HG02840 (cell line): Measurements from ENCODE around the gene BCO2.

Experiments
- ATAC-seq: cut with Tn5 transposase; IDR thresholded peaks from one replicate; pipeline ENCODE4 v1.9.1; 2021; ENCODE audit warnings: mild to moderate bottlenecking, moderate library complexity, moderate number of reproducible peaks; ENCODE audit not compliant: unreplicated experiment, low FRiP score

Gene BCO2

DNA sequence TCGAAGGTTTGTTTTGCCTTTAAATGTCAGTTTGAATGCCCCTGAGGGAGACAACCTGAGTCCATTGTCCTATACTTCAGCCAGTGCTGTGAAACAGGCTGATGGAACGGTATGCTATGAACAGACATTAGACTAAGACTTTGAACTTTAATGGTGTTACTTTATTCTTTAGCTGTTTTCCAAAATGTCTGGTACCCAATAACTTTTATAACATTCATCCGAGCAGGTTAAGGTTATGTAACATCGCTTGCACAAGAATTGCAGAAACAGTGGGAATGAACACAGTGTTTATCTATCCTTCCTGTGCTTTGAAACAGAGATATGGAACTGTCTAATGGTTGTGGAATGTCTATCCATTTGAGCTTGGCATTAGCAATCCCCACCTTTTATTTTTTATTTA is 38.4 kb downstream of the BCO2 start:
- ATAC-seq, result no peak

DNA sequence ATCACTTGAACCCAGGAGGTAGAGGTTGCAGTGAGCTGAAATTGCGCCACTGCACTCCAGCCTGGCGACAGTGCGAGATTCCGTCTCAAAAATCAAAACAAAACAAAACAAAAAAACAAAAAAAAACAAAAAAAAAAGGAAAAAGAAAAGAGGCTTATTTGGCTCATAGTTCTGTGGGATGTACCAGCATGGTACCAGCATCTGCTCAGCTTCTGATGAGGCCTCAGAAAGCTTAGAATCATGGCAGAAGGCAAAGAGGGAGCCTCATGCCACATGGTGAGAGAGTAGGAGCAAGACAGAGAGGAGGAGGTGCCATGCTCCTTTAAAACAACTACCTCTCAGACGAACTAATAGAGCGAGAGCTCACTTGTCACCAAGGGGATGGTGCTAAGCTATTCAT is 40.3 kb downstream of the BCO2 start:
- ATAC-seq, result no peak

- ATAC-seq, result no peak
These were observed 41.3 kb downstream of the BCO2 start for GRCh38 chr11:112216561-112217105.

- ATAC-seq, result peak; percentile 84
These were observed 44.3 kb downstream of the BCO2 start for GRCh38 chr11:112219476-112220232.

DNA sequence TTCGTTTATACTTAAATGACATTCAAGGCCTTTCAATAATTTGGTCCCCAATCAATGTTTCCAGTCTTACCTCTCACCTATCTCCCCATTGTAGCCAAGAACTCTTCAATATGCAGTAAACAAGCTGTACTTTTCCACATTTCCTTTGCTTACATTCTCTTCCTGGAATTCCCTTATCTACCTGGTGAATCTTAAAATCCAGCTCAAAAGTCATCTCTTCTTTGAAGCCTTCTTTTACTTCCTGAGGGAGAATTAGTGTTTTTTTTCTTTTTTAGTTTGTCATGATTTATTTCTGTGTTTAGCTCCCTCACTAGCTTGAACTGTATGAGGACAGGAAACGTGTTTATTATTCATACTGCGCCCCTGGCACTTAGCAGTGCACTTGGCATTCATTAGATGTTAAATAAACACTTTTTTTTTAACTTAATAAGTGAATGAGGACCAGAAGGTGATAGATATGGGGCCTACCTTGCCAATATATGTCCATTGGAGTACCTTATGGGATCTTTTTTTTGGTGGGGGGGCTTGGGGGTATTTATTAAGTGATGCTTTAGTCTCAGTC is 46.0 kb downstream of the BCO2 start:
- ATAC-seq, result no peak

DNA sequence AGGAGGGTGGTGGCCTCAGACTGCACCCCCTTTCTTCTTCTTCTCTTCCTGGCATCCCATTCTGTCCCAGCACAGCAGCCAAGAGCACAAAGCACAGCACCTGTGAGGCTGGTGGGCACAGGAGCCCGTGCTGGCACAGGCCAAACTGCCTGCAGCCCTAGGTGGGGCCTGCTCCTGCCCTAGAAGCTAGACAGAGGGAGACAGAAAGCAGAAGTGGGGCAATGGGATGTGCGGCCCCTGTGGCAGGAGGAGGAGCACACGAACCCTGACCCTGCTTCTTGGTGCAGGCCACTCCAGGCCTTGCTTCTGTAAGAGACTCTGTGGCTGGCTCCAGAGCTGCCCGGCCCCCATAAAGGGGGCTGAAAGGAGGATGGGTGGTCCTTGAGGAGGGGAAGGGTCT is 47.0 kb downstream of the BCO2 start:
- ATAC-seq, result no peak

DNA sequence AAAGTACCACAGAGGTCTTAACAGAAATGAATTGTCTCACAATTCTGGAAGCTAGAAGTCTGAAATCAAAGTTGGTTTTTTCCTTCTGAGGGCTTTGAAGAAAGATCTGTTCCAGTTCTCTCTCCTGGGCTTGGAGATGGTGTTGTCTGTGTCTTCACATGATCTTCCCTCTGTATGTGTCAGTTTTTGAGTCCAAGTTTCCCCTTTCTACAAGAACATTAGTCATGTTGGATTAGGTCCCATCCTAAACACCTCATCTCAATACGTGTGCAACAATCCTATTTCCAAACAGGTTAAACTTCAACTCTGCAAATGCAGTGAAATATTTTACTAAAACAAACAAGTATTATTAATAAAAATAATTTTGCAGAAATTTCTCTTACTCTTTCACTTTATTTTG is 47.8 kb downstream of the BCO2 start:
- no peak for ATAC-seq

- ATAC-seq, result no peak
These were observed 48.6 kb downstream of the BCO2 start for GRCh38 chr11:112223754-112224532.

DNA sequence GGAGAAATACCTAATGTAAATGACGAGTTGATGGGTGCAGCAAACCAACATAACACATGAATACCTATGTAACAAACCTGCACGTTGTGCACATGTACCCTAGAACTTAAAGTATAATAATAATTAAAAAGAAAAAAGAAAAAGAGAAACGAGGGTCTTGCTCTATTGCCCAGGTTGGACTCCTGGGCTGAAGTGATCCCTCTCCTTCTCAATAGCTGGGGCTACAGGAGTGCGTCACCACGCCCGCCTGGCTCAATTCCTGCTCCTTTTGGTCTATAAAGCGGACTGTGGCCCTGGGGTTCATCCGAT is 50.4 kb downstream of the BCO2 start:
- no peak for ATAC-seq

DNA sequence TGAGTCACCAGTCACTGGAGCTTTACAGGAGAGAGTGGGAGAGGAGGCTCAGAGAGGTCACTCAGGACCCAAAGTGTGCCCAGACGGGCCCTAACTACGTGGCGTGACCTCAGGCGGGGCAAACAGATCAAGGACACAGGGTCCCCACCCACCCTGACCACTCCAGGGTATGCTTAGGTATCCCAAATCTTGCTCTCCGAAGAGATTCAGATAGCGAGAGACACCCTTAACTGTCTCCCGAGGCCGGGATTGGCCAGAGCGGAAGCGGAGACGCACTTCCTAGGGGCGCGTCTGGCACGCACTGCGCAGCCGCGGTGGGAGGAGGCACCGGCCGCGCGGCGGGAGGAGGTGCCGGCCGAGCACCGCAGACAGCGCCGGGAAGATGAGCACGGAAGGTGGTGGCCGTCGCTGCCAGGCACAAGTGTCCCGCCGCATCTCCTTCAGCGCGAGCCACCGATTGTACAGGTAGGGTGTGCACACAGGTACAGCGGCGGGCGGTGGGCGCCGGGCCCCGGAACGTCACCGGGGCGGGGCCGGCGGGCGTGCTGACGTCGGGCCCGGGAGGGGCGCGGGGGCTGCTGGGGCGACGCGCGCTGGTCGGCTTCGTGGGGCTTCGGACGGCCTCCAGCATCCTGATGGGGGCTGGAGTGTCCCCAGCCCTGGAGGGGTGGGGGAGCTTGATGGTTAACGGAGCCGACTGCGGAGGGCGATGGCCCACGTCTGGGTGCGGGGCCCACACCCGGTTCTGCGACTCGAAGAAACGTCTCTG is 50.9 kb downstream of the BCO2 start, which contains the start of gene PTS:
Gene PTS (plus strand): TSS at position 367 of the 769 bp plus-strand sequence. CDS start 16 bp downstream, at position 383.
- peak; percentile 97 for ATAC-seq

GRCh38 chr11:112226831-112227401 is 51.6 kb downstream of the BCO2 start:
- peak; percentile 52 for ATAC-seq

DNA sequence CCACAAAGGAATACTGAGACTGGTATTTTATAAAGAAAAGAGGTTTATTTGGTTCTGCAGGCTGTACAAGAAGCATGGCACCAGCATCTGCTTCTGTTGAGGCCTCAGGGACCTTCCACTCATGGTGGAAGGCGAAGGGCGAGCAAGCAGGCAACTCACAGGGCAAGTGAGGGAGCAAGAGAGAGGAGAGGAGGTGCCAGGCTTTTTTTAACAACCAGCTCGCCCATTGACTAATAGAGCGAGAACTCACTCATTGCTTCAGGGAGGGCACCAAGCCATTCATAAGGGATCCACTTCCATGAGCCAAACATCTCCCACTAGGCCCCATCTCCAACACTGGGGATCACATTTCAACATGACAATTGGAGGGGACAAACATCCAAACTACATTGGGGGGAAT is 52.2 kb downstream of the BCO2 start:
- no peak for ATAC-seq

DNA sequence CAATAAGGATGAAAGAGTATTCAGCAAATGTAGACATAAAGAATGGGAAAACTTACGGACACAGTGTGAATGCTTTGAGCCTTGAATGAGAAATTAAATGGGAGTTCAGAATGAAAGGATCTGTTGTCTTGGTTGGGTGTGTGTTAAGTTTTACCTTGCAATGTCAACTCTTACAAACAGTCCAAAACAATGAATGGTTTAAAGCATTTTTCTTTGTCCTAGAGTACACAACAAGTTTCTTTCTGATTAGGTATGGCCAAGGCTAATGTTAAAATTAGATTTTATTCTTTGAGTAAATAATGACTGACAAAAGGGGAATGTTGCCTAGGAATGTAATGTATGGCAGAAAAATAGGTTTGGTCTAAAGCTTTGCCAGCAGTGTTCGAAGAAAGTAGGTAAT is 53.4 kb downstream of the BCO2 start:
- no peak for ATAC-seq

DNA sequence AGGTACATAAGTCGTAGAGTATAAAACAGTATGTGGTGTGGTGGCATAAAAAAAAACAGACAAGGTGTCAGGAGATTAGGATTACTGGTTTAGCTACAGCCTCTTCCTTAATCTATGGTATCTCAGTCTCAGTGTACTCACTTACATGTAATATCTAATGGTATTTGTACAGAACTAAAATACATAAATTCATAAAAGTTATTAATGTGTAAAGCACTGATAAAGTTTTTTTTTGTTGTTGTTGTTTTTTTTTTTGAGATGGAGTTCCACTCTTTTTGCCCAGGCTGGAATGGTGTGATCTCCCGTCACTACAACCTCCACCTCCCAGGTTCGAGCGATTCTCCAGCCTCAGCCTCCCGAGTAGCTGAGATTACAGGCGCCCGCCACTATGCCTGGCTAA is 53.8 kb downstream of the BCO2 start:
- ATAC-seq, result no peak

- ATAC-seq, result no peak
These were observed 54.6 kb downstream of the BCO2 start for GRCh38 chr11:112229746-112230433.

- ATAC-seq, result no peak
These were observed 56.6 kb downstream of the BCO2 start for GRCh38 chr11:112231952-112232351.

GRCh38 chr11:112235750-112236390 is 60.6 kb downstream of the BCO2 start:
- ATAC-seq, result no peak

- ATAC-seq, result no peak
These were observed 62.1 kb downstream of the BCO2 start for GRCh38 chr11:112237451-112237850.

GRCh38 chr11:112238041-112238440 is 62.7 kb downstream of the BCO2 start:
- ATAC-seq, result no peak
